NCI-H345 treated with DMSO at 0.1 percent for 48 hours (cell line): ENCODE results near the gene GRAP2.

Source experiments
- DNase-seq: peaks from one replicate; lab custom pipeline; 2025; ENCODE audit not compliant: unreplicated experiment; lab: John Stamatoyannopoulos, UW

GRAP2 gene

DNA sequence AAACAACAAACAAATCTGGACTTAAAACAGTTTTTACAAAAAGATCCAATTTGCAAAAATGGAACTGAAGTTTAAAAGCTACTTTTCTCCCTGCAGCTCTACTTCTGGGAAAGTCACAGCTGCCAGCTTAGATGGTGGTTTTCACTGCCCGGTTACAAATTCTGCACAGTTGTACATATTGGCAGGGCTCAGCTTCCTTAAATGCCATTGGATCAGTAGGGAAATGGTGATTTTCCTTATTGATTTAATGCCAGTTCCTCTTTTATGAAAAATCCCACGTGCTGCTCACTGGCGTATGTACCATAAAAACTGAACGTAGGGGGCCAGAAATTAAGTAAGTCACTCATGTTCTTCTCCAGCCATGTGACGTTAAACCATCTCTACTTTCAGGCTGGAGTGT lies 22.8 kb downstream of the GRAP2 start:
- DNase-seq: no peak

DNA sequence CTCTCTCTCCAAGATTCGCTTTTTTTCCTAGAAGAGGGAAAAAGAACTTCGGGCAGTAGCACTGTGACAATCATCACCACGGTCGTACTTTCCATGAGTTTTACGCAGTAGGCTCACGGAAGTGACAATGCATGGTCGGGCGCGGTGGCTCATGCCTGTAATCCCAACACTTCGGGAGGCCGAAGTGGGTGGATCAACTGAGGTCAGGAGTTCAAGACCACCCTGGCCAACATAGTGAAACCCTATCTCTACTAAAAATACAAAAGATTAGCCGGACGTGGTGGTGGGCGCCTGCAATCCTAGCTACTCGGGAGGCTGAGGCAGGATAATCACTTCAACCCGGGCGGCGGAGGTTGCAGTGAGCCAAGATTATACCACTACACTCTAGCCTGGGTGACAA lies 23.4 kb downstream of the GRAP2 start:
- no peak for DNase-seq

DNA sequence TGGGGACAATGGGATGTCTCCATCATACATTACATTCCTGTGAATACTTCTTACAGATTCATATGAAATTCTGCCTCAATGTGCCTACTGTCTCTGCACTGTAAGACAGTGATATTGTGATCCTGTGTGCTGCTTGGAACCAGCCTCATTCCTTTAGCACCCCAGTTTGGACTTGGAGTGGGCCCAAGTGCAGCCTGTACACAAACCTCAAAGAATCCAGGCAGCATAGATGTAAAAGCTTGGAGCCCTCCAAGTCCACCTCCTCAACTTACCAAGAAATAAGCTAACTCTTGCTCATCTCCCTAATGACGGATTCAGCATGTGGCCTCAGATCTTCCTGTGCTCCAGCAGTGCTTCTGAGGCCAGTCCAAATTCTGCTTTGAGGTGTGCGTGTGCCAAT lies 24.4 kb downstream of the GRAP2 start:
- no peak for DNase-seq

DNA sequence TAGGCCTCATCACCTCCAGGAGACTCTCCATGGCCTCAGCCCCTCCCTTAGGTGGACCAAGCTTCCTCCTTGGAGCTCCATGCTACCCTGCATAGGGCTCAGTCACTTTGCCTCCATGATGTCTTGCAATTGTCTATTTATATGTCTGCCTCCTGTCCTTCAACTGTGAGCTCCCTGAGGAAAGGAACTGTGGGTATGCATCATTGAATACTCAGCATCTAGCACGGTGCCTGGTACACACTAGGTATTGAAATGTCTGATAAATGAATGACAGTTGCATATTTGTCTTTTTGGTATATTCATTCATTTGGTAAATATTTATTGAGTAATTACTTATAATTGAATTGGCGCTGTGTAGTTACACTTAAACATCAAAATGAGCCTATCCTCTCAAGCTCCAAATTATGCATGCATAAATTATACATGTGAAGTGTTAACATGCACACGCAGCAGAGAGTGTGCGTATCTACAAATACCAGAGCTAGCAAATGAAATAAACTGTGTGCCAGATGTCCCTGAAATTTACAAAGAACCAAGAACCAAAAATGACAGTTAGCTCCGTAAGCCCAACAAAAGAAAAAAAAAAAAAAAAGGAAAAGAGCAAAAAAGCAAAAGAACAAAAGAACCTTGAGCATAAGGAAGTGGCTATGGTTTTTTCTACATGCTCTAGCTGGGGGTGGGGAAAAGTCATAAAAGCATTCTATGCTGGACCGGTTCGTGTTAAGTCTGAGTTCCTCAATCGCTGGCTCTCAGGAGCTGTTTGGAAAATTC lies 25.2 kb downstream of the GRAP2 start:
- no peak for DNase-seq

DNA sequence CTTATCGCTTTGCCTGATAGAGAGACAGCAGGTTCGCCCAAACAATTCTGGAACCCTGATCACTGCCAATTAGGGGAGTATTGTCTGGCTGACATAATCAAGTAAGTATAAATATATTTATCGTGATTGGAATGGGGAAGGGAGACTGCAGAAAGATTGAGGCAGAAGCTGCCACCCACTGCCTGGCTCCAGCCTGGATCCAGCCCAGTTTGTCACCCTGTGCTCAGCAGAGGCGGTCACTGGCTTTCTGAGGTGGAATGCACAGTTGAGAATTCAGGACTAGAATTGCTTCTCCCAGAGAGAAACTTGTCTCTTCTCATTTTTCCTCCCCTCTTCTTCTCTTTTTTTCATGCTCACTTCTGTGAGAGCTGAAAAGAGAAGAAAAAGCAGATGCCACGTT lies 25.9 kb downstream of the GRAP2 start:
- DNase-seq: no peak

DNA sequence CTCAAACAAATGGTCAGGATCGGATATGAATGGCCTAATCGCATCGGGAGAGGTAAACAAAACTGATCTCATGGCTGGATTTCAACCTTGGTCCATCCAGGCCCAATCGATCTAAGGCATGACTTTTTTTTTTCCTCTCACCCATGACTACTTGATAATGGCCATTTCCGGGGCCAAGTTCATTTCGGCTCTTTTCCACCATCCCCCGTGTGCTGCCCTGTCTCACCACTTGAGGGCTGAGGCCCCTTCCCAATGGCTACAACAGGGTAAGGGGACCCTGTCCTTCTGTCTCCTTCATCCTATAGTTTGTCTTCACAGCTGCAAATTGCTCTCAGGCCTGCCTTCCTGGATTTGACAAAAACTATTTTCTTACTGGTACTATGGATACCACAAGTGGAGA lies 26.7 kb downstream of the GRAP2 start:
- DNase-seq: no peak

DNA sequence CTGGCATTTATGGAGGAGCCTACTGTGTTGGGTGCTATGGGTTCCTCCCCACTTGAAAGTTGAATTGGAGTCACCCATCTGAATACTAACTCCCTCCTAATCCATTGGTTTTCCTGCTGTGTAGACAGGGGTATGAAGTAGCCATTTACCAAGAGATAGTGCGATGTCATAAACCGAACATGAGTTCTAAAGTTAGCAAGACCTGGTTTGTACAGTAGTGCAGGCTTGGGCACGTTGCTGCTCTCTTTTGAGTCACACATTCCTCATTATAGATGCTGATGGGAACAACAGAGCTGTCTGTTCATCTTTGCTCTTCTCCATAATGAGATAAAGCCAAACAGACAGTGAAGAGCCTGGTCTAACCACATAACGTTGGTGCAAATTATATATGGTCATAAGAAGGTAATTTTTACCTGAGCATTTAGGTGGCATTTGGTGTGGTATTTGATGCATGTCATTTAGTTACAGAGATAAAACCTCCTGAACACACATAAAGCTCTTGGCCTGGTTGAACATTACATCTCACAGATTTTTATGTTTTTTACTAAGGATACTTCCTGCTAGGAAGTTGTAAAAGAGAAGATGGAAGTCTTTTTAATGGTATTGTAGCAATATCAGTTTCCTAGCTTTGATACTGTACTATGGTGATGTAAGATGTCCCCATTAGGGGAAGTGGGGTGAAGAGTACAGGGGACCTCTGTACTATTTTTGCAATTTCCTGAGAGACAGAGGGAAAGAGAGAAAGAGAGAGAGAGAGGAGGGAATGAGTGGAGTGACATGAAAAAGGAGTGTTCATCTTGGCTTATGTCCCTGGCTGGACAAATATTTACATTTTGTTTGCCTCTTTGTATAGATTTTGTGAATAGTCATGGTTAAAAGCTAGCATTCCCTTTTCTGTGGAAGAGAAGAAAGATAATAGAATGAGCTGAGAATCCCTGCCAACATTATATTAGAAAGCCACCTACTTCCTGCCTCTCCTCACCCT lies 27.9 kb downstream of the GRAP2 start:
- no peak for DNase-seq

DNA sequence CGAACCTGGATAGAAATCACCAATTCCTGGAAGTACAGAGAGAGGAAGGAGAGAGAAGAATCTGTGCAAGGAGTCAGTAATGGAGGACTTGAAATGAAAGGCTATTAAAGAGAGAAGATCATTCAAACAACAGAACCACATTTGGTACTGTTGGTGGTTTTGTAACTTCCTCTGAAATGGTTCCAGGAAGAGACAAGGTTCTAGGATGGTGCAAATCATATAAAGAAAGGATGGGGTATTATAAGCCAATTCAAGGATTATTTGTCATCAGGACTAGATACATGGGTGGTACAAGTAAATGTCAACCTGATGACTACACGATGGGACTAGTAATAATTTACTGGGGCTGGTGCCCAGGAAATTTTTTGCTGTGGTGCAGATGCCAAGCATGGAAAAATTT lies 30.4 kb downstream of the GRAP2 start:
- DNase-seq: no peak

DNA sequence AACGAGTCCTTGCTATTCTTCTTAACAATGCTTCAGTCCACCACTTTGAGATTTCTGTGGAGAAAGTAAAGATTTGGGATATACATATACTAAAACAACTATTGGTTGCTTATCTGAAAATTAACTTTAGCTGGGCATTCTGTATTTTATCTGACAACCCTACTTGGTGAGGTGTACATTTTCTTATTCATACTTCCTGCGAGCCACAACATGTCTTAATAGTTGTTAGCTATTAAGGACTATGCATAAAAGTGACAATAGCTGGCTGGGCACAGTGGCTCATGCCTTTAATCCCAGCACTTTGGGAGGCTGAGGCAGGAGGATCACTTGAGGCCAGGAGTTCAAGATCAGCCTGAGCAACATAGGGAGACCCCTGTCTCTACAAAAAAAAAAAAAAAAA lies 31.3 kb downstream of the GRAP2 start:
- DNase-seq: no peak

DNA sequence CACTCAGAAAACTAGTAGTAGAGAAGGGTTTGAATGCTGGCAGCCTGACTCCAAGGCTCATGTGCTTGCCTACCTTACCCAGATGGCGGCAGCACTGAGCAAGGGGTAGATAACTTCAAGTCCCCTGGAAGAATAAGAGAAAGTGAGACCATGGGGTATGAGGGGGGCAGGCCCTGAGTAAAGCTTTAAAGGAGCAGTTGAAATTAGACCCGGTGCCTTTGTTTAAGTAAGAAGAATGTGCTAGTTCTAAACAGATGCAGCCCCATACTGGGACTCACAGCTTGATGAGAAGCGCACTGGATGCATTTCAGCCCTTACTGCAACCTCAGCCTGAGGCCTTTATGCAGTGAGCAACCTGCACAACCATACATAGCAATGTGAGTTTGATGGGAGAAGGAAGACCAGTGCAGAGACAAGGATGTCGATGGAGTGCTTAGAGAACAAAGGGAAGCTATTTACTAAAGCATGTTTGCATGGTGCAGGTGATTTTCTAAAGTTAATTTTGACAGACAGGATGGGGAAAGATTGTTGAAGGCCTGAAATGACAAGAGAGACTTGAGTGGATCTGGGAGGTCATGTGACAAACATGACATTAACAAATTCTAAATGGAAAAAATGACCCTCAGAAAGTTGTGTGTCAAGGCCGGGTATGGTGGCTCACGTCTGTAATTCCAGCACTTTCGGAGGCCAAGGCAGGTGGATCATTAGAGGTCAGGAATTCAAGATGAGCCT lies 32.2 kb downstream of the GRAP2 start:
- no peak for DNase-seq

DNA sequence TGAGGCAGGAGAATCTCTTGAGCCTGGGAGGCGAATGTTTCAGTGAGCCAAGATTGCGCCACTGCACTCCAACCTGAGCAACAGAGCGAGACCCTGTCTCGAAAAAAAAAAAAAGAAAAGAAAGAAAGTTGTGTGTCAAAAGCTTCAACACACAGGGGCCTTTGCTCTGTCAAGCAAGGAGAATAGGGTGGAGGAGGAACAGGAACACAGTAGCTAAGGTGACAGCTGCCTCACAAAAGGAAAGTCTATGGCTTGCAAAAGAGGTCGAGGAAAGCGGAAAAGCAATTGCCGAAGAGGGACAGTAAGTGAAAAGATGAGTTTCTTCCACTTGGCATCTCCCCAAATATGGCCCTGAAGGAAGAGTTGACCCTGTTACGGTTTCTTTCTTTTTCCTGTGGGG lies 32.9 kb downstream of the GRAP2 start:
- DNase-seq: no peak

DNA sequence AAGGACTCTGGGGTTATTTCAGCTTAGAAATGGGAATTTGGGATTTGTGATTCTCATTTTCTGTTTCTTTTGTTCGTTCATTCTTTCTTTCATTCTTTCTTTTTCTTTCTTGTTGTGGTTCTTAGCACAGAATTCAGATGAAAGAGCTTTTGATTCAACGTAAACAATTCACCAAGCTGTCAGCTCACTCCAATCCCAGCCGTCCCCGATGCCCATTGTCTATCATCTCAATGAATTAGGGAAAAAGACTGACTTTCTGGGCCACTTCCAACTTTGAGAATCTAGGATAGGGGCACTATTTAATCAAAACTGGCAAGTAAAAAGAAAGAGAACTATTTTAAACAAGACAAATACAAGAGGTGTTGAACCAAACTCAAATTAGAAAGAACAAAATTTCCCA lies 34.2 kb downstream of the GRAP2 start:
- no peak for DNase-seq

DNA sequence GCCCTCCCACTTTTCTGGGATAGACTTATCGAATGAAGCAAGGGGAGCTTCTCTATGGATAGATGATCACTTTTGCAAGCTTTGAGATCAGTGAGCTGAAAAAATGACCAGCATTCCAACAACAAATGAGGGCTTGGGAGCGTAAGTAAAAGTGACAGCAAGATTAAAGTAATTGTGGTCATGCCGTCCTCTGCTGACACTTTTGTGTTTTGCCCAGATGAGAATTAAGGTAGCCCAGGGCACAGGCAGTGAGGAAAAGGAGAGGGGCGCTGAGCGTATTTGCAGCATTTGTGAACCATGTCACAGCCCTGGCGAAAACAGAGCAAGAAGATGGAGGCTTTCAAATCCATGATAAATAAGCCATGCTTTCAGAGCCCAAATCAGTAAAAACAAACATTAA lies 34.7 kb downstream of the GRAP2 start:
- DNase-seq: no peak

DNA sequence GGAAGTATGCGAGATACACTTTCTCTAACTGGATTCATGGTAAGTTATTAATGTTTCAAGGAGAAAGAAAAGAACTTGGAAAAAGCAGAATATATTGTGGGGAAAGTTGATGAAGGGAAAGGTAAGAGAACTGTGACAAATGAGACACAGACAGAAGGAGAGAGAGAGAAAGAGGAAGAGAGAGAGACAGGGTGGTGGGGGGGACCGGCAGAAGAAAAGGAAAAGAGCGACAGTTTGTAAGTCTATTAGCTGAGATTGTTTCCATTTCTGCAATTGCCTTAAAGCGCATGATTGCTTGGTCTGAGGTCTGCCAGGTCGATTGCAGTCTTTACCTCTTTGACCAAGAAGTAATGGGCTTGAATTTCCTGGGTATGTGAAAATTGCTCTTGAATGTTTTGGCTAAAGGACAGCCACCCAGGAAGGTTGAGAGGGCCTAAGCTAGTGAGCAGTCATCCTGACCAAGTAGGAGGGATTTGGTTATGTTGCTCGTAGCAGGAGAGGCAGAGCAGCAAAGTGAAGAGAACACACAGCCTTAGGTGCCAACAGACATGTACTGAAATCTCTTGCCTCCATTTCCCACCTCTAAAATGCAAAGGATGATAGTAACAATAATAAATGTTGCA lies 35.8 kb downstream of the GRAP2 start:
- no peak for DNase-seq

DNA sequence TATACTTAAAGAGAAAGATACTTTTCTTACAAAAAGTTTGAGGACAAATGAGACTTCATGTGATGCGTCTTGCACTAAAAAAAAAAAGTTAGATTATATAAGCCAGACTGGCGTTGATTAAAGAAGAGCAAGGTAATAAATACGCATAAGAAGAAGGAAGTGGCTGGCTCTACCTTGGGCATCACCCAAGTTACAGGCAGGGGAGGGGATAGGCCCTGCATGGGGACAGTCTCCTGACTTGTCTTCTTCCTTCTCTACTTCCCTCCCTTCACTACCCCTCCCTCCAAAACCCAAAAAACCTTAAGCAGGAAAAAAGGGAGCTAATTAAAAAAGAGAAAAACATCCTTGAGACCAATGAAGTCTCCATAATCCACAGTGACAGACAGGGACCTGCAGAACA lies 37.0 kb downstream of the GRAP2 start:
- no peak for DNase-seq

DNA sequence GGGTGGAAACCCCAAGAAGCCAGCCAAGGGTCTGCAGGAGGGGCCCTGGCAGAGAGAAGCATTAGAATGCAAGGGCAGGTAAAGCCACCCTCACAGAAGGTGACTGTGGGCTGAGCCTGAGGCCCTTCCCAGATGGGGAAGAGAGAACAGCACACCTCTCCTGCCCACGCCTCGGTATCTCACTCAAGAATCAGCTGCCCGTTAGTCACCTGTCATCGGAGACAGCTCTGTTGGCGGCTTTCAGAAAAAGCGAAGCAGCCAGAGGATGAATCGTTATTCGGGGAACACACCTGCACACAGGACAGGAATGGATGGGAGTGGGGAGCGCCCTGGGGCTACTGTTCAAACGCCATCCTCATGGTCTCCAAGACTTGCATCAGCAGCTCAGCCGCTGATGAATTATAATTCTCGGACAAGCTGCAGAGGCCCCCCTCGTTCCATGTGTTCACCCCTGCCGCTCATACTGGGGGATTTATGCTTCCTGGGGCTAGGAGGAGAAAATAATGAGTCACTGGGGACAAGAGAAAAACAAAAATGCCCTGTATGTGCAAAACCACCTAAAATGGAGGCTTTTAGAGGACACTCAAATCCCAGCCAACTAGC lies 37.7 kb downstream of the GRAP2 start:
- no peak for DNase-seq

DNA sequence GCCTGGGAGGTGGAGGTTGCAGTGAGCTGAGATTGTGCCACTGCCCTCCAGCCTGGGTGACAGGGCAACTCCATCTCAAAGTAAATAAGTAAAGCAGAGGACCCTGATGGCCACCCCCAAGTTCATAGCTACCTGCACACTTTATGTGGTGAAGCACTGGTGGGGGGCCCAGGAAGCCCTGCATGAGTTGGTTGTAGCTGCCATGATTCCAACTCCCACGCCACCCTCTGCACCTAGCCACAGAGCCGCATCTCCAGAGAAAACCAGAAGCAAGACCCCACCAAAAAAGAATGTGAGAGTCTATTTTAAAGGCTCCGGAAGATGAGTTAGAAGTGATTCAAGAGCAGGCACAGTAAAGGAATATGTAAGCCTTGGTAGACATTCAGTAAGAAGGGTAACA lies 38.9 kb downstream of the GRAP2 start:
- DNase-seq: no peak

DNA sequence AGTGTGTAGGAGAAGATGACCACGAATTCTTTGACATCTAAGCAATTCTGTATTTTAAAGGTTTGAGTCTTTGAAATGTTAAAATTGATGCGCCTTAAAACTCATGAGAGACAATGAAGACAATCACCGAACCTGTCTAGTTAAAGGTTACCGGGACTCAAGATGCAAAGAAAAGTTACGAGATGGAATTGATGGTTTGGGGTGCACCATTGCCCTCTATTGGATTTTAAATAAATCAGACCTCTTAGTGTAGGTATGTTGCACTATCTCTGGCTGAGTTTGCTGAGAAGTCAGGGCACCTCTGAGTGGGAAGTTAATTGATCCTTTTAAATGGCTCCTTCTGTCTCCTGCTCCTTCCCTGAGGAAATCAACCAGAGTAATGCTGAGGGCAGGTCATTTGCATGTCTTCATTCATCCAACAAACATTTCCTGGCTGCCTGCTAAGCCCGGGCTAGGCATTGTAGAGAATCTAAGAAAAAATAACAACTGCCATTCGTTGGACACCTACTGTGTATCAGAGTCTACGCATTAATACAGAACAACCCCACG lies 39.9 kb downstream of the GRAP2 start:
- DNase-seq: no peak

DNA sequence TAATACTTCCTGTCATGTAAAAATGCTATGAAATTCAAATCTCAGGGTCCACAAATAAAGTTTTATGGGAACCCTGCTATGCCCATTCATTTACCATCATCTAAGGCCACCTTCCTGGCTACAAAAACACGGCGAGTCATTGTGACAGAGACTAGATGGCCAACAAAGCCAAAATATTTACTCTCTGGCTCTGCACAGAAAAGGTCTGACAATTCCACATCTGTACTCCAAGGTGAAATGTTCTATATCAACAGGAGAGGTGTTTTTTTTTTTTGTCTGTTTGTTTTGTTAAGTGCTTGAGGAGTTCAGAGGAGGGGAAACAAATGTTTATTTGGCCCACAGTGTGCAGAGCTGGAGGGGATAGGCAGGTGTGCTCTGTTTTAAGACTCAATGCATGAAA lies 40.7 kb downstream of the GRAP2 start:
- peak; percentile 83 for DNase-seq

DNA sequence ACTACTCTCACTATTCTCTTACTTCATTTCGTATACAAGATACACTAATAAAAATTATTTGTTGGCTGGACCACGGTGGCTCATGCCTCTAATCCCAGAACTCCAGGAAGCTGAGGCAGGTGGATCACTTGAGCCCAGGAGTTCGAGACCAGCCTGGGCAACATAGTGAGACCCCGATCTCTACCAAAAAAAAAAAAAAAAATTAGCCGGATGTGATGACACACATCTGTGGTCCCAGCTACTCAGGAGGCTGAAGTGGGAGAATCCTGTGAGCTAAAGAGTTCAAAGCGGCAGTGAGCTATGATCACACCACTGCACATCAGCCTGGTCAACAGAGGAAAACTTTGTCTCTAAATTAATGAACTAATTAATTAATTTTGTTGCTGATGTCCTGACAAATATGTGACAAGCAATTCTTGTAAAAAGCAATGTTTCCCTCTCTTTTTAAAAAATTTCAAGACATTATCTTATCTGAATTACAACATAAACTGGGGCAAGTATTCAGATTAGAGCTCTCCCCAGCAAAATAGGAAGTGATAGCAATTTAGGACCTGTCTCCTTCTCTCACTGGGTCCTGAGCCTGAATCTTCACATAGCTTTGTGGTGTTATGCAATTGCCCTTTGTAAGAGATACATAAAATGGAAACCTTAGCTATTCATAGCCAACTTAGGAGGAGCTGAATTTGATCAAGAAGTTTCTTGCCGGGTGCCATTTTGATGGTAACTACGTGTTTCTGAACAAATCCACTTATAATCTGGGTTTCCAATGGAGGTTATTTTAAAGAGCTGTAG lies 41.8 kb downstream of the GRAP2 start:
- DNase-seq: no peak
